Measurements from ENCODE around the gene NXPH3. TPM values are rescaled to one million over a fixed set of nuclear protein-coding genes. Genes with fewer than 3 reads are reported as not detected.
A peak's percentile ranks its signal among the peaks of the same experiment; 100 is the strongest.

Gene NXPH3
- total RNA-seq, 2 donors from 2014 or later: 4.7 to 15.5 TPM

- Histone ChIP-seq H3K27ac (peak overlapping the region; percentile 37 to 67), H3K4me3 (no peak overlapping the region), H3K9me3 (no peaks in the 10 kb centered on the region), H3K4me1 (replicated peaks) (no peaks in the 10 kb centered on the region), H3K36me3 (no peaks in the 10 kb centered on the region), H3K27me3 (replicated peaks; ENCODE audit: insufficient read depth) (no peaks in the 10 kb centered on the region)
- 67% methylated on average over 10 of the region's 11 CpGs for WGBS
- intact Hi-C loops (cut with DNase I): loop anchor here (1.0 to 5.0 kb wide), 2 partner anchors 125 to 427 kb away; partner anchors contain the start of gene DLX3
- TF ChIP-seq CTCF (IDR thresholded peaks at IDR 0.05): no peak
- TF ChIP-seq POLR2AphosphoS5 (IDR thresholded peaks at IDR 0.05): no peak
- no peak for TF ChIP-seq POLR2A (IDR thresholded peaks at IDR 0.05)
- DNase-seq (ENCODE audit: low spot score): no peak
These were observed 5.0 kb upstream of the NXPH3 start for GRCh38 chr17:49570540-49571242.

GRCh38 chr17:49571283-49571682, 4.4 kb upstream of the NXPH3 start:
- no peak for DNase-seq (ENCODE audit: low spot score)
- no peak for TF ChIP-seq CTCF (IDR thresholded peaks at IDR 0.05)
- no peak for TF ChIP-seq POLR2A (IDR thresholded peaks at IDR 0.05)
- TF ChIP-seq POLR2AphosphoS5 (IDR thresholded peaks at IDR 0.05): no peak
- Histone ChIP-seq H3K4me1 (replicated peaks) (no peaks in the 10 kb centered on the region), H3K27ac (no peak overlapping the region), H3K36me3 (no peaks in the 10 kb centered on the region), H3K27me3 (replicated peaks; ENCODE audit: insufficient read depth) (no peaks in the 10 kb centered on the region), H3K4me3 (no peak overlapping the region), H3K9me3 (no peaks in the 10 kb centered on the region)
- intact Hi-C loops (cut with DNase I): loop anchor here (5.0 kb wide), 1 partner anchor 426 kb away; the partner anchor contains the start of gene DLX3
- 62% methylated on average over 6 of the region's 6 CpGs for WGBS

- intact Hi-C loops (cut with DNase I): loop anchor here (5.0 kb wide), 1 partner anchor 426 kb away; the partner anchor contains the start of gene DLX3
- Histone ChIP-seq H3K27ac (no peak overlapping the region), H3K9me3 (no peaks in the 10 kb centered on the region), H3K4me1 (replicated peaks) (no peaks in the 10 kb centered on the region), H3K27me3 (replicated peaks; ENCODE audit: insufficient read depth) (no peaks in the 10 kb centered on the region), H3K36me3 (no peaks in the 10 kb centered on the region), H3K4me3 (no peak overlapping the region)
- TF ChIP-seq POLR2A (IDR thresholded peaks at IDR 0.05) (no peak), CTCF (IDR thresholded peaks at IDR 0.05) (no peak), POLR2AphosphoS5 (IDR thresholded peaks at IDR 0.05) (no peak)
- DNase-seq (ENCODE audit: low spot score): no peak
- WGBS: 40% methylated on average over 4 of the region's 4 CpGs
These were observed 3.9 kb upstream of the NXPH3 start for GRCh38 chr17:49571764-49572163.

GRCh38 chr17:49572226-49572625, 3.4 kb upstream of the NXPH3 start:
- Histone ChIP-seq H3K4me3 (no peak overlapping the region), H3K4me1 (replicated peaks) (no peaks in the 10 kb centered on the region), H3K27me3 (replicated peaks; ENCODE audit: insufficient read depth) (no peaks in the 10 kb centered on the region), H3K27ac (no peak overlapping the region), H3K36me3 (no peaks in the 10 kb centered on the region), H3K9me3 (no peaks in the 10 kb centered on the region)
- no peak for TF ChIP-seq POLR2A (IDR thresholded peaks at IDR 0.05)
- TF ChIP-seq POLR2AphosphoS5 (IDR thresholded peaks at IDR 0.05): no peak
- no peak for TF ChIP-seq CTCF (IDR thresholded peaks at IDR 0.05)
- no peak for DNase-seq (ENCODE audit: low spot score)
- WGBS: 78% methylated on average over 3 of the region's 3 CpGs
- intact Hi-C loops (cut with DNase I): loop anchor here (5.0 kb wide), 1 partner anchor 425 kb away; the partner anchor contains the start of gene DLX3

Data from prostate gland (tissue), 2 donors.